Endothelial cell of umbilical vein (primary cell): ENCODE results near the gene MRAS.

Experiments
- POLR2A ChIP-seq: IDR thresholded peaks from 2 replicates; pipeline ENCODE4 v1.6.1; 2012; ENCODE audit warnings: low read depth, mild to moderate bottlenecking, control low read depth, low read length
- TF ChIP-seq, protein P1 (sequence below), 2 donors: IDR thresholded peaks; 1 replicate in 1 of 2; 2 replicates in 1 of 2; pipeline ENCODE4 v1.5.1; 2011; ENCODE audit warnings: low read length in 2 of 2, mild to moderate bottlenecking in 2 of 2, moderate library complexity in 2 of 2, control low read depth in 1 of 2, inconsistent platforms in 1 of 2, low read depth in 1 of 2; ENCODE audit not compliant: insufficient read depth in 1 of 2; ENCODE audit errors: extremely low read depth in 1 of 2

DNA sequence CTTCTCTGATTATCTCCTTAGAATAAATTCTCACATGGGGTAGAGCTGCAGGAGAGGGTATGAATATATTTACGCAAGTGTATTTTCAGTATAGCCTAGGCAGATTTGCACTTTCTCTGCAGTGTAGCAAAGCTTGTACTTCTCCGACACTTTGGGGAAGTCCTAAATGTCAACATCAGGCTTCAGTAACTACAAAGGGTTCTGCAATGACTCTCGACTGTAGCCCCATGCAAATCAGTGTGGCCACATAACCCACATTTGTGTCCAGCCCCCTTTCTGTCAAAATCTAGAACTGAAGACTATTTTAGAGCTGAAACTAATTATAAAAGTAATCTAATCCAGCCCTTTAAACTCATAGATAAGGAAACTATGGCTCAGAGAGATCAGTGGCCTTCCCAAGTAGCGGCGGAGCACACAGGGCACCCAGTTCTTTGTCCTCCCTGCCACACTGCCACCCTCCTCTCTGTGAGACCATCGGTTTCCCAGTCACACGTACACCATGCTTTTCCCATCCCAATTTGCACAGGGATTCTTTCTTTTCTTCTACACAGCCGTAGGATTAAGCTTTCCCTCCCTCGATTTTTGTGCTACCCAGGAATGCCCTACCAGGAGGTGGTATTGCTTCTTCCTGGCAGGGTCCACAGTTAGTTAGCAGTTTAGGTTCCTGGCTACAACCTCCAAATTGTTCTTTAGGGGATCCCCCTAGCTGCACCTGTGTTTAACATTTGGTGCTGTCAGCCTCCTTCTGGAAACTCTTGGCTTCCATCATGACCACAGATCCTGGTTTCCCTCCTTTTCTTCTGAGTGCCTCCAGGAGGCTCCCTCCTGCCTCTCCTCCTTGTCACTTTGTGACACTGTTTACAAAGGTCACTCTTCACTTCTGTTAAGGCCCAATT lies 22.9 kb downstream of the MRAS start:
- no peak for TF ChIP-seq POLR2A
- TF ChIP-seq, protein P1, sequence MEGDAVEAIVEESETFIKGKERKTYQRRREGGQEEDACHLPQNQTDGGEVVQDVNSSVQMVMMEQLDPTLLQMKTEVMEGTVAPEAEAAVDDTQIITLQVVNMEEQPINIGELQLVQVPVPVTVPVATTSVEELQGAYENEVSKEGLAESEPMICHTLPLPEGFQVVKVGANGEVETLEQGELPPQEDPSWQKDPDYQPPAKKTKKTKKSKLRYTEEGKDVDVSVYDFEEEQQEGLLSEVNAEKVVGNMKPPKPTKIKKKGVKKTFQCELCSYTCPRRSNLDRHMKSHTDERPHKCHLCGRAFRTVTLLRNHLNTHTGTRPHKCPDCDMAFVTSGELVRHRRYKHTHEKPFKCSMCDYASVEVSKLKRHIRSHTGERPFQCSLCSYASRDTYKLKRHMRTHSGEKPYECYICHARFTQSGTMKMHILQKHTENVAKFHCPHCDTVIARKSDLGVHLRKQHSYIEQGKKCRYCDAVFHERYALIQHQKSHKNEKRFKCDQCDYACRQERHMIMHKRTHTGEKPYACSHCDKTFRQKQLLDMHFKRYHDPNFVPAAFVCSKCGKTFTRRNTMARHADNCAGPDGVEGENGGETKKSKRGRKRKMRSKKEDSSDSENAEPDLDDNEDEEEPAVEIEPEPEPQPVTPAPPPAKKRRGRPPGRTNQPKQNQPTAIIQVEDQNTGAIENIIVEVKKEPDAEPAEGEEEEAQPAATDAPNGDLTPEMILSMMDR (IDR thresholded peaks at IDR 0.05; ENCODE audit: extremely low read depth in 1 of 2, insufficient read depth in 1 of 2, low read depth in 1 of 2, low read length in 2 of 2): no peak
